GM23338 (cell line): Measurements from ENCODE around the gene DCLK1. TPM values are rescaled to one million over a fixed set of nuclear protein-coding genes. Genes with fewer than 3 reads are reported as not detected.

Experiments used
- ATAC-seq: fragments of 200-7000 bp; cut with Tn5 transposase; 3 replicates; pipeline ENCODE4 v1.9.1; 2020
- DNase-seq: peaks from one replicate; pipeline ENCODE4 v3.0.0-alpha.2; 2015; ENCODE audit warnings: low spot score
- H2AFZ ChIP-seq: fragments of 200-600 bp; sonication (generic); 2 replicates; pipeline ENCODE4 v1.8.0; 2016; ENCODE audit warnings: antibody characterized with exemption, mild to moderate bottlenecking, moderate library complexity
- H3F3A ChIP-seq: fragments of 200-600 bp; sonication (generic); replicated peaks from 2 replicates; pipeline ENCODE4 v1.8.0; 2017; ENCODE audit warnings: antibody characterized with exemption, mixed run types, low read depth
- H3K27ac ChIP-seq: fragments of 200-600 bp; sonication (generic); 2 replicates; pipeline ENCODE4 v1.6.1; 2016; ENCODE audit warnings: low read depth
- H3K27me3 ChIP-seq: fragments of 200-600 bp; sonication (generic); 2 replicates; pipeline ENCODE4 v1.8.0; 2016; ENCODE audit warnings: mild to moderate bottlenecking, mixed run types, moderate library complexity; ENCODE audit not compliant: insufficient read depth
- H3K36me3 ChIP-seq: fragments of 200-600 bp; sonication (generic); 2 replicates; pipeline ENCODE4 v1.8.0; 2016; ENCODE audit warnings: mild to moderate bottlenecking; ENCODE audit not compliant: insufficient read depth
- H3K4me1 ChIP-seq: fragments of 200-600 bp; sonication (generic); 2 replicates; pipeline ENCODE4 v1.8.0; 2016; ENCODE audit warnings: mild to moderate bottlenecking, moderate library complexity; ENCODE audit not compliant: insufficient read depth
- H3K4me2 ChIP-seq: fragments of 200-600 bp; sonication (generic); 2 replicates; pipeline ENCODE4 v1.7.1; 2017; ENCODE audit warnings: mixed run types
- H3K4me3 ChIP-seq: fragments of 200-600 bp; sonication (generic); 2 replicates; pipeline ENCODE4 v1.6.1; 2016; ENCODE audit warnings: mixed run types
- H3K79me2 ChIP-seq: fragments of 200-600 bp; sonication (generic); replicated peaks from 2 replicates; pipeline ENCODE4 v1.8.0; 2017; ENCODE audit warnings: mild to moderate bottlenecking; ENCODE audit not compliant: insufficient read depth
- H3K9me2 ChIP-seq: fragments of 200-600 bp; sonication (generic); 2 replicates; pipeline ENCODE4 v1.8.0; 2017; ENCODE audit not compliant: insufficient read depth
- H4K20me1 ChIP-seq: fragments of 200-600 bp; sonication (generic); replicated peaks from 2 replicates; pipeline ENCODE4 v1.8.0; 2017; ENCODE audit warnings: mild to moderate bottlenecking; ENCODE audit not compliant: insufficient read depth
- H3K27ac Mint-ChIP-seq: 2 replicates; pipeline ENCODE4 v1.8.0; 2020; ENCODE audit warnings: inconsistent platforms, mild to moderate bottlenecking, moderate library complexity, mixed read lengths
- H3K27me3 Mint-ChIP-seq: 3 replicates; pipeline ENCODE4 v1.8.0; 2022; ENCODE audit warnings: low read depth, mild to moderate bottlenecking, moderate library complexity, mixed read lengths, inconsistent platforms; ENCODE audit not compliant: insufficient read depth, poor library complexity
- H3K36me3 Mint-ChIP-seq: 3 replicates; pipeline ENCODE4 v1.8.0; 2021; ENCODE audit warnings: low read depth, mild to moderate bottlenecking, inconsistent platforms, moderate library complexity, mixed read lengths
- H3K4me1 Mint-ChIP-seq: 3 replicates; pipeline ENCODE4 v1.8.0; 2020; ENCODE audit warnings: mild to moderate bottlenecking, inconsistent platforms, mixed read lengths
- H3K4me3 Mint-ChIP-seq: 3 replicates; pipeline ENCODE4 v1.8.0; 2021; ENCODE audit warnings: moderate library complexity, mild to moderate bottlenecking, inconsistent platforms, mixed read lengths
- H3K9me3 Mint-ChIP-seq: 3 replicates; pipeline ENCODE4 v1.8.0; 2020; ENCODE audit warnings: moderate library complexity, mild to moderate bottlenecking, inconsistent platforms, mixed read lengths
- CREB1 ChIP-seq: fragments of 250-450 bp; sonication (Bioruptor Pico); IDR thresholded peaks from 2 replicates; pipeline ENCODE4 v1.5.0; 2020; ENCODE audit warnings: low read depth, mild to moderate bottlenecking, moderate library complexity
- EZH2 ChIP-seq: fragments of 200-600 bp; sonication (generic); IDR thresholded peaks from one replicate; pipeline ENCODE4 v1.8.0; 2017; ENCODE audit warnings: antibody characterized with exemption, mild to moderate bottlenecking, low read depth; ENCODE audit not compliant: unreplicated experiment
- EZH2phosphoT487 ChIP-seq: fragments of 200-600 bp; sonication (generic); IDR thresholded peaks from one replicate; pipeline ENCODE4 v1.8.1; 2018; ENCODE audit warnings: antibody characterized with exemption; ENCODE audit not compliant: unreplicated experiment
- JUNB ChIP-seq: IDR thresholded peaks from one replicate; pipeline ENCODE4 v1.6.1; 2016; ENCODE audit warnings: antibody characterized with exemption; ENCODE audit not compliant: unreplicated experiment
- NANOG ChIP-seq: IDR thresholded peaks from 2 replicates; pipeline ENCODE4 v1.6.1; 2016; ENCODE audit warnings: antibody characterized with exemption, borderline replicate concordance
- POLR2AphosphoS5 ChIP-seq: IDR thresholded peaks from 2 replicates; pipeline ENCODE4 v1.6.1; 2016; ENCODE audit warnings: antibody characterized with exemption, low read depth
- STAT1 ChIP-seq: IDR thresholded peaks from one replicate; pipeline ENCODE4 v1.6.1; 2016; ENCODE audit warnings: antibody characterized with exemption; ENCODE audit not compliant: unreplicated experiment
- ZNF114 ChIP-seq: fragments of 250-450 bp; sonication (Bioruptor Pico); IDR thresholded peaks from 2 replicates; pipeline ENCODE4 v1.5.0; 2020; ENCODE audit warnings: mild to moderate bottlenecking, moderate library complexity
- ZNF331 ChIP-seq: fragments of 250-450 bp; sonication (Bioruptor Pico); IDR thresholded peaks from 2 replicates; pipeline ENCODE4 v1.5.0; 2020; ENCODE audit warnings: low read depth, mild to moderate bottlenecking, moderate library complexity
- polyA plus RNA-seq: library from polyadenylated mRNA; unstranded; fragments of >200 nt; fragmentation: Nextera tagmentation; extraction: Ambion mirVana; gene quantifications from 2 replicates; pipeline ENCODE4 v1.2.1, GENCODE V29; 2016
- total RNA-seq: library from RNA; depleted of rRNA; stranded (reverse); fragments of >200 nt; shearing (Covaris generic); gene quantifications from 2 replicates; pipeline ENCODE4 v1.2.3, GENCODE V29; 2014
- TF ChIP-seq, protein P1 (sequence below), 2 experiments: fragments of 200-600 bp in 1 of 2; sonication (generic) in 1 of 2; conservative IDR thresholded peaks; 2 replicates each; pipeline versions ENCODE4 v1.5.1 to v1.6.1; 2016 to 2017; ENCODE audit warnings: antibody characterized with exemption in 2 of 2, low read depth in 2 of 2, mild to moderate bottlenecking in 2 of 2, moderate library complexity in 1 of 2
- TF ChIP-seq, protein P2 (sequence below): IDR thresholded peaks from one replicate; pipeline ENCODE4 v1.6.1; 2018; ENCODE audit warnings: antibody characterized with exemption; ENCODE audit not compliant: unreplicated experiment
- TF ChIP-seq, protein P3 (sequence below): fragments of 250-450 bp; sonication (Bioruptor Pico); IDR thresholded peaks from 2 replicates; pipeline ENCODE4 v1.5.0; 2020; ENCODE audit warnings: mild to moderate bottlenecking, moderate library complexity
- TF ChIP-seq, protein P4 (sequence below): IDR thresholded peaks from 2 replicates; pipeline ENCODE4 v1.6.1; 2016; ENCODE audit warnings: antibody characterized with exemption

The DCLK1 gene
- total and polyA plus RNA-seq, 2 experiments from 2014 or later = 13.1 to 57.7 TPM

DNA sequence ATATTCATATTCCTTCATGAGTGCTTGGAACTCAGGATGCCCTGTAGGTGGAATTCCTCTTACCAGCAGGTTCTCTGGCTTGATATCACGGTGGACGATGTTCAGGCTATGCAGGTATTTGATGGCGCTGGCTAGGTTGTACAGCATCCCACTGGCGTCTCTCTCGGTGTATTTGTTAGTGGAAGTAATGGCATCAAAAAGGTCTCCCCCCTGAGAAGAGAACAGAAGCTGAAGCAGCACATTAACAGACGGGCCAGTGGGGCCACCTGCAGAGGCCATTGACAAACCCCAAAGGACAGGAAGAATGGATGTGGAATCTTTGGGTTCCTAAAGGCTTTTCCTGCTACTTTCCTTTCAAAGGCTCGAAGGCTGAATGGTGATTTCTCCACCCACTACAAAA, 308.5 kb downstream of the DCLK1 start:
- H3K27ac Mint-ChIP-seq = no peak overlapping the region
- H3K4me3 Mint-ChIP-seq = no peak overlapping the region
- peak; percentile 43; the same call in 2 of the 3 replicates for ATAC-seq

More for the DNA sequence above, 308.5 kb downstream of the DCLK1 start:
- no peak overlapping the region for H3K4me3 ChIP-seq
- no peak overlapping the region for H3K4me2 ChIP-seq
- no peak for TF ChIP-seq CREB1 (CRISPR knock-in tag)
- TF ChIP-seq POLR2AphosphoS5 = no peak
- no peak for TF ChIP-seq STAT1
- TF ChIP-seq, protein P1, sequence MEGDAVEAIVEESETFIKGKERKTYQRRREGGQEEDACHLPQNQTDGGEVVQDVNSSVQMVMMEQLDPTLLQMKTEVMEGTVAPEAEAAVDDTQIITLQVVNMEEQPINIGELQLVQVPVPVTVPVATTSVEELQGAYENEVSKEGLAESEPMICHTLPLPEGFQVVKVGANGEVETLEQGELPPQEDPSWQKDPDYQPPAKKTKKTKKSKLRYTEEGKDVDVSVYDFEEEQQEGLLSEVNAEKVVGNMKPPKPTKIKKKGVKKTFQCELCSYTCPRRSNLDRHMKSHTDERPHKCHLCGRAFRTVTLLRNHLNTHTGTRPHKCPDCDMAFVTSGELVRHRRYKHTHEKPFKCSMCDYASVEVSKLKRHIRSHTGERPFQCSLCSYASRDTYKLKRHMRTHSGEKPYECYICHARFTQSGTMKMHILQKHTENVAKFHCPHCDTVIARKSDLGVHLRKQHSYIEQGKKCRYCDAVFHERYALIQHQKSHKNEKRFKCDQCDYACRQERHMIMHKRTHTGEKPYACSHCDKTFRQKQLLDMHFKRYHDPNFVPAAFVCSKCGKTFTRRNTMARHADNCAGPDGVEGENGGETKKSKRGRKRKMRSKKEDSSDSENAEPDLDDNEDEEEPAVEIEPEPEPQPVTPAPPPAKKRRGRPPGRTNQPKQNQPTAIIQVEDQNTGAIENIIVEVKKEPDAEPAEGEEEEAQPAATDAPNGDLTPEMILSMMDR (conservative IDR thresholded peaks at IDR 0.05; ENCODE audit: low read depth in 2 of 2) = no peak
- no peak for TF ChIP-seq ZNF114
- no peak for TF ChIP-seq EZH2phosphoT487
- no peak for TF ChIP-seq JUNB
- TF ChIP-seq, protein P2, sequence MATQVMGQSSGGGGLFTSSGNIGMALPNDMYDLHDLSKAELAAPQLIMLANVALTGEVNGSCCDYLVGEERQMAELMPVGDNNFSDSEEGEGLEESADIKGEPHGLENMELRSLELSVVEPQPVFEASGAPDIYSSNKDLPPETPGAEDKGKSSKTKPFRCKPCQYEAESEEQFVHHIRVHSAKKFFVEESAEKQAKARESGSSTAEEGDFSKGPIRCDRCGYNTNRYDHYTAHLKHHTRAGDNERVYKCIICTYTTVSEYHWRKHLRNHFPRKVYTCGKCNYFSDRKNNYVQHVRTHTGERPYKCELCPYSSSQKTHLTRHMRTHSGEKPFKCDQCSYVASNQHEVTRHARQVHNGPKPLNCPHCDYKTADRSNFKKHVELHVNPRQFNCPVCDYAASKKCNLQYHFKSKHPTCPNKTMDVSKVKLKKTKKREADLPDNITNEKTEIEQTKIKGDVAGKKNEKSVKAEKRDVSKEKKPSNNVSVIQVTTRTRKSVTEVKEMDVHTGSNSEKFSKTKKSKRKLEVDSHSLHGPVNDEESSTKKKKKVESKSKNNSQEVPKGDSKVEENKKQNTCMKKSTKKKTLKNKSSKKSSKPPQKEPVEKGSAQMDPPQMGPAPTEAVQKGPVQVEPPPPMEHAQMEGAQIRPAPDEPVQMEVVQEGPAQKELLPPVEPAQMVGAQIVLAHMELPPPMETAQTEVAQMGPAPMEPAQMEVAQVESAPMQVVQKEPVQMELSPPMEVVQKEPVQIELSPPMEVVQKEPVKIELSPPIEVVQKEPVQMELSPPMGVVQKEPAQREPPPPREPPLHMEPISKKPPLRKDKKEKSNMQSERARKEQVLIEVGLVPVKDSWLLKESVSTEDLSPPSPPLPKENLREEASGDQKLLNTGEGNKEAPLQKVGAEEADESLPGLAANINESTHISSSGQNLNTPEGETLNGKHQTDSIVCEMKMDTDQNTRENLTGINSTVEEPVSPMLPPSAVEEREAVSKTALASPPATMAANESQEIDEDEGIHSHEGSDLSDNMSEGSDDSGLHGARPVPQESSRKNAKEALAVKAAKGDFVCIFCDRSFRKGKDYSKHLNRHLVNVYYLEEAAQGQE = no peak
- TF ChIP-seq, protein P3, sequence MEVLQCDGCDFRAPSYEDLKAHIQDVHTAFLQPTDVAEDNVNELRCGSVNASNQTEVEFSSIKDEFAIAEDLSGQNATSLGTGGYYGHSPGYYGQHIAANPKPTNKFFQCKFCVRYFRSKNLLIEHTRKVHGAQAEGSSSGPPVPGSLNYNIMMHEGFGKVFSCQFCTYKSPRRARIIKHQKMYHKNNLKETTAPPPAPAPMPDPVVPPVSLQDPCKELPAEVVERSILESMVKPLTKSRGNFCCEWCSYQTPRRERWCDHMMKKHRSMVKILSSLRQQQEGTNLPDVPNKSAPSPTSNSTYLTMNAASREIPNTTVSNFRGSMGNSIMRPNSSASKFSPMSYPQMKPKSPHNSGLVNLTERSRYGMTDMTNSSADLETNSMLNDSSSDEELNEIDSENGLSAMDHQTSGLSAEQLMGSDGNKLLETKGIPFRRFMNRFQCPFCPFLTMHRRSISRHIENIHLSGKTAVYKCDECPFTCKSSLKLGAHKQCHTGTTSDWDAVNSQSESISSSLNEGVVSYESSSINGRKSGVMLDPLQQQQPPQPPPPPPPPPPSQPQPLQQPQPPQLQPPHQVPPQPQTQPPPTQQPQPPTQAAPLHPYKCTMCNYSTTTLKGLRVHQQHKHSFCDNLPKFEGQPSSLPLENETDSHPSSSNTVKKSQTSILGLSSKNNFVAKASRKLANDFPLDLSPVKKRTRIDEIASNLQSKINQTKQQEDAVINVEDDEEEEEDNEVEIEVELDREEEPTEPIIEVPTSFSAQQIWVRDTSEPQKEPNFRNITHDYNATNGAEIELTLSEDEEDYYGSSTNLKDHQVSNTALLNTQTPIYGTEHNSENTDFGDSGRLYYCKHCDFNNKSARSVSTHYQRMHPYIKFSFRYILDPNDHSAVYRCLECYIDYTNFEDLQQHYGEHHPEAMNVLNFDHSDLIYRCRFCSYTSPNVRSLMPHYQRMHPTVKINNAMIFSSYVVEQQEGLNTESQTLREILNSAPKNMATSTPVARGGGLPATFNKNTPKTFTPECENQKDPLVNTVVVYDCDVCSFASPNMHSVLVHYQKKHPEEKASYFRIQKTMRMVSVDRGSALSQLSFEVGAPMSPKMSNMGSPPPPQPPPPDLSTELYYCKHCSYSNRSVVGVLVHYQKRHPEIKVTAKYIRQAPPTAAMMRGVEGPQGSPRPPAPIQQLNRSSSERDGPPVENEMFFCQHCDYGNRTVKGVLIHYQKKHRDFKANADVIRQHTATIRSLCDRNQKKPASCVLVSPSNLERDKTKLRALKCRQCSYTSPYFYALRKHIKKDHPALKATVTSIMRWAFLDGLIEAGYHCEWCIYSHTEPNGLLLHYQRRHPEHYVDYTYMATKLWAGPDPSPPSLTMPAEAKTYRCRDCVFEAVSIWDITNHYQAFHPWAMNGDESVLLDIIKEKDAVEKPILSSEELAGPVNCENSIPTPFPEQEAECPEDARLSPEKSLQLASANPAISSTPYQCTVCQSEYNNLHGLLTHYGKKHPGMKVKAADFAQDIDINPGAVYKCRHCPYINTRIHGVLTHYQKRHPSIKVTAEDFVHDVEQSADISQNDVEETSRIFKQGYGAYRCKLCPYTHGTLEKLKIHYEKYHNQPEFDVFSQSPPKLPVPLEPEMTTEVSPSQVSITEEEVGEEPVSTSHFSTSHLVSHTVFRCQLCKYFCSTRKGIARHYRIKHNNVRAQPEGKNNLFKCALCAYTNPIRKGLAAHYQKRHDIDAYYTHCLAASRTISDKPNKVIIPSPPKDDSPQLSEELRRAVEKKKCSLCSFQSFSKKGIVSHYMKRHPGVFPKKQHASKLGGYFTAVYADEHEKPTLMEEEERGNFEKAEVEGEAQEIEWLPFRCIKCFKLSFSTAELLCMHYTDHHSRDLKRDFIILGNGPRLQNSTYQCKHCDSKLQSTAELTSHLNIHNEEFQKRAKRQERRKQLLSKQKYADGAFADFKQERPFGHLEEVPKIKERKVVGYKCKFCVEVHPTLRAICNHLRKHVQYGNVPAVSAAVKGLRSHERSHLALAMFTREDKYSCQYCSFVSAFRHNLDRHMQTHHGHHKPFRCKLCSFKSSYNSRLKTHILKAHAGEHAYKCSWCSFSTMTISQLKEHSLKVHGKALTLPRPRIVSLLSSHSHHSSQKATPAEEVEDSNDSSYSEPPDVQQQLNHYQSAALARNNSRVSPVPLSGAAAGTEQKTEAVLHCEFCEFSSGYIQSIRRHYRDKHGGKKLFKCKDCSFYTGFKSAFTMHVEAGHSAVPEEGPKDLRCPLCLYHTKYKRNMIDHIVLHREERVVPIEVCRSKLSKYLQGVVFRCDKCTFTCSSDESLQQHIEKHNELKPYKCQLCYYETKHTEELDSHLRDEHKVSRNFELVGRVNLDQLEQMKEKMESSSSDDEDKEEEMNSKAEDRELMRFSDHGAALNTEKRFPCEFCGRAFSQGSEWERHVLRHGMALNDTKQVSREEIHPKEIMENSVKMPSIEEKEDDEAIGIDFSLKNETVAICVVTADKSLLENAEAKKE (CRISPR knock-in tag) = no peak
- TF ChIP-seq ZNF331 (CRISPR knock-in tag) = no peak
- TF ChIP-seq, protein P4, sequence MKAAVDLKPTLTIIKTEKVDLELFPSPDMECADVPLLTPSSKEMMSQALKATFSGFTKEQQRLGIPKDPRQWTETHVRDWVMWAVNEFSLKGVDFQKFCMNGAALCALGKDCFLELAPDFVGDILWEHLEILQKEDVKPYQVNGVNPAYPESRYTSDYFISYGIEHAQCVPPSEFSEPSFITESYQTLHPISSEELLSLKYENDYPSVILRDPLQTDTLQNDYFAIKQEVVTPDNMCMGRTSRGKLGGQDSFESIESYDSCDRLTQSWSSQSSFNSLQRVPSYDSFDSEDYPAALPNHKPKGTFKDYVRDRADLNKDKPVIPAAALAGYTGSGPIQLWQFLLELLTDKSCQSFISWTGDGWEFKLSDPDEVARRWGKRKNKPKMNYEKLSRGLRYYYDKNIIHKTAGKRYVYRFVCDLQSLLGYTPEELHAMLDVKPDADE = no peak
- TF ChIP-seq NANOG = no peak
- TF ChIP-seq EZH2 = no peak
- H3K79me2 ChIP-seq = no peaks in the 10 kb centered on the region
- H3K27me3 ChIP-seq = no peaks in the 10 kb centered on the region
- Mint-ChIP-seq H3K27me3 (no peaks in the 10 kb centered on the region), H3K4me1 (peaks cover 8% of the 10 kb centered on the region), H3K36me3 (peaks cover 16% of the 10 kb centered on the region; the same call in 2 of the 3 replicates), H3K9me3 (no peaks in the 10 kb centered on the region)
- no peak for DNase-seq
- no peak overlapping the region for H2AFZ ChIP-seq
- H3K4me1 ChIP-seq = no peaks in the 10 kb centered on the region; the same call in 1 of the 2 replicates
- no peaks in the 10 kb centered on the region for H3F3A ChIP-seq
- no peaks in the 10 kb centered on the region for H4K20me1 ChIP-seq
- no peaks in the 10 kb centered on the region for H3K9me2 ChIP-seq
- peaks cover 12% of the 10 kb centered on the region; the same call in 1 of the 2 replicates for H3K36me3 ChIP-seq
- H3K27ac ChIP-seq = no peak overlapping the region
